ENCODE results near the gene SLC27A3. TPM values are rescaled to one million over a fixed set of nuclear protein-coding genes. Genes with fewer than 3 reads are reported as not detected.

The SLC27A3 gene
- total RNA-seq, 4 donors from 2014 or later, result 12.3 to 124 (median 22.0) TPM

- Histone ChIP-seq H3K4me1 (peaks cover 0 to 5% (median 0%) of the 10 kb centered on the region in 4 donors), H3K27ac (peak overlapping the region in 1 of 4 donors; percentile 39), H3K4me3 (no peak overlapping the region), H3K36me3 (peaks cover 0 to 8% (median 0%) of the 10 kb centered on the region in 3 donors), H3K27me3 (no peaks in the 10 kb centered on the region), H3K9me3 (no peaks in the 10 kb centered on the region)
- TF ChIP-seq POLR2A (IDR thresholded peaks at IDR 0.05), result no peak
- no peak for TF ChIP-seq CTCF (IDR thresholded peaks at IDR 0.05)
- DNase-seq, result no peak
Observed at GRCh38 chr1:153734396-153735089, 40.7 kb upstream of the SLC27A3 start.

- Histone ChIP-seq H3K27ac (no peak overlapping the region), H3K27me3 (no peaks in the 10 kb centered on the region), H3K36me3 (peaks cover 0 to 13% (median 0%) of the 10 kb centered on the region in 3 donors), H3K9me3 (no peaks in the 10 kb centered on the region), H3K4me3 (no peak overlapping the region), H3K4me1 (peaks cover 0 to under 1% (median 0%) of the 10 kb centered on the region in 4 donors)
- TF ChIP-seq CTCF (IDR thresholded peaks at IDR 0.05), result no peak
- no peak for TF ChIP-seq POLR2A (IDR thresholded peaks at IDR 0.05)
- no peak for DNase-seq
Observed at GRCh38 chr1:153735090-153735420, 40.2 kb upstream of the SLC27A3 start.

GRCh38 chr1:153741986-153742385 is 33.2 kb upstream of the SLC27A3 start:
- peaks cover 0 to 4% (median 0%) of the 10 kb centered on the region in 4 donors for H3K4me1 ChIP-seq
- H3K27me3 ChIP-seq, result no peaks in the 10 kb centered on the region
- peaks cover 0 to 74% (median 0%) of the 10 kb centered on the region in 3 donors for H3K36me3 ChIP-seq
- no peak overlapping the region for H3K27ac ChIP-seq
- TF ChIP-seq POLR2A (IDR thresholded peaks at IDR 0.05), result no peak
- TF ChIP-seq CTCF (IDR thresholded peaks at IDR 0.05), result no peak
- no peaks in the 10 kb centered on the region for H3K9me3 ChIP-seq
- no peak for DNase-seq
- H3K4me3 ChIP-seq, result no peak overlapping the region

GRCh38 chr1:153742411-153743142 is 32.6 kb upstream of the SLC27A3 start:
- TF ChIP-seq POLR2A (IDR thresholded peaks at IDR 0.05), result no peak
- TF ChIP-seq CTCF (IDR thresholded peaks at IDR 0.05), result no peak
- peaks cover 0 to 4% (median 0%) of the 10 kb centered on the region in 4 donors for H3K4me1 ChIP-seq
- no peak overlapping the region for H3K4me3 ChIP-seq
- H3K27me3 ChIP-seq, result no peaks in the 10 kb centered on the region
- DNase-seq, result peak in 1 of 3 donors; percentile 40
- no peaks in the 10 kb centered on the region for H3K9me3 ChIP-seq
- peaks cover 0 to 80% (median 0%) of the 10 kb centered on the region in 3 donors for H3K36me3 ChIP-seq
- peak overlapping the region in 1 of 4 donors; percentile 8 for H3K27ac ChIP-seq

- no peaks in the 10 kb centered on the region for H3K9me3 ChIP-seq
- H3K36me3 ChIP-seq, result peaks cover 0 to 84% (median 0%) of the 10 kb centered on the region in 3 donors
- no peak overlapping the region for H3K27ac ChIP-seq
- TF ChIP-seq POLR2A (IDR thresholded peaks at IDR 0.05) (no peak), CTCF (IDR thresholded peaks at IDR 0.05) (no peak)
- no peak overlapping the region for H3K4me3 ChIP-seq
- no peaks in the 10 kb centered on the region for H3K27me3 ChIP-seq
- DNase-seq, result no peak
- peaks cover 0 to 9% (median 2%) of the 10 kb centered on the region in 4 donors for H3K4me1 ChIP-seq
Observed at GRCh38 chr1:153745417-153745816, 29.8 kb upstream of the SLC27A3 start.

Data from Peyer's patch (tissue), 4 donors.